Ovary (tissue), 9 donors: ENCODE results near the gene YBX2. TPM values are rescaled to one million over a fixed set of nuclear protein-coding genes. Genes with fewer than 3 reads are reported as not detected.

Experiments used
- DNase-seq, 5 donors: peaks; one replicate each; pipeline ENCODE4 v3.0.0-alpha.2; 2019 to 2020
- H3K27ac ChIP-seq, 2 donors: fragments of 200-600 bp; one replicate each; pipeline versions ENCODE4 v1.5.1 to v1.8.0; 2019 to 2022
- H3K27me3 ChIP-seq: fragments of 200-600 bp; one replicate; pipeline ENCODE4 v1.8.0; 2022
- H3K36me3 ChIP-seq: fragments of 200-600 bp; sonication (generic); one replicate; pipeline ENCODE4 v1.5.1; 2019
- H3K4me1 ChIP-seq: one replicate; pipeline ENCODE4 v1.8.1; 2013; ENCODE audit warnings: mild to moderate bottlenecking, moderate library complexity; ENCODE audit not compliant: insufficient read depth
- H3K4me3 ChIP-seq: fragments of 200-600 bp; sonication (generic); one replicate; pipeline ENCODE4 v1.5.1; 2017
- H3K9me3 ChIP-seq, 2 donors: fragments of 200-600 bp in 1 of 2; sonication (generic) in 1 of 2; one replicate each; pipeline versions ENCODE4 v1.5.1 to v1.8.1; 2013 to 2019; ENCODE audit warnings: mild to moderate bottlenecking in 1 of 2, moderate library complexity in 1 of 2
- CTCF ChIP-seq, 3 donors: fragments of 450-650 bp in 2 of 3; fragments of 200-600 bp in 1 of 3; IDR thresholded peaks; one replicate each; pipeline versions ENCODE4 v1.5.1 to v1.8.0; 2016 to 2022; ENCODE audit warnings: antibody characterized with exemption in 3 of 3, mild to moderate bottlenecking in 1 of 3
- EP300 ChIP-seq: sonication (generic); formaldehyde crosslinking; IDR thresholded peaks from one replicate; pipeline ENCODE4 v1.6.1; 2017; ENCODE audit warnings: antibody characterized with exemption
- POLR2A ChIP-seq: fragments of 450-650 bp; IDR thresholded peaks from one replicate; pipeline ENCODE4 v1.6.1; 2017; ENCODE audit warnings: antibody characterized with exemption, mild to moderate bottlenecking, moderate library complexity
- WGBS, 3 donors: extraction: QIAGEN DNeasy Blood & Tissue Kit in 1 of 3; methylation state at CpG; one replicate each; pipeline versions ENCODE4 v1.1.5 to v1.1.7; 2013 to 2017; 5-methylcytosine and 5-hydroxymethylcytosine counted together
- intact Hi-C, 4 donors: fragments of 100-400 bp; cut with DNase I; formaldehyde crosslinking; loops; one replicate each; pipeline versions ENCODE4 v1.11.0 to v1.15.1; 2022 to 2023
- polyA plus RNA-seq, 2 donors: library from polyadenylated mRNA; stranded (reverse); fragments of 200-250 nt in 1 of 2; fragments of 350-450 nt in 1 of 2; fragmentation: Illumina TruSeq in 1 of 2; extraction: RNeasy Lipid Tissue Mini Kit (QIAGEN cat#74804) in 1 of 2; gene quantifications; one replicate each; pipeline ENCODE4 v1.2.3, GENCODE V29; 2013 to 2014
- total RNA-seq, 7 donors: library from RNA; depleted of rRNA in 2 of 7; stranded (reverse); fragments of >200 nt in 2 of 7; fragmentation: NEBNext Ultra II Directional in 3 of 7; extraction: Animal tissue kit (Norgen Biotek cat#: 25700) in 3 of 7; gene quantifications; one replicate each; pipeline versions ENCODE4 v1.1.0 to v1.2.4, GENCODE V29; 2016 to 2023
- donor health status: DM: no; HTN: no; CAD: no; lungs with moderate emphysema.
- donor health status: DM: no; HTN: no; CAD: no.
- donor health status: Bipolar disorder and iron deficiency.
- donor health status: DM: yes; HTN: yes; CAD: no.
- donor health status: DM: no; HTN: no; CAD: no.
- donor health status: DM: yes; HTN: yes; CAD: no.

The YBX2 gene
- total and polyA plus RNA-seq, 9 donors = 0.30 to 1.8 (median 0.64) TPM; not detected in 3

GRCh38 chr17:7283471-7284216 lies 10.8 kb downstream of the YBX2 start:
- peaks cover 6% of the 10 kb centered on the region for H3K4me1 ChIP-seq
- H3K4me3 ChIP-seq = no peak overlapping the region
- H3K27me3 ChIP-seq = no peaks in the 10 kb centered on the region
- intact Hi-C loops = loop anchor here in 1 of 4 donors (5.0 kb wide), 1 partner anchor 64 kb away; no protein-coding TSS in a partner anchor
- no peak for DNase-seq
- no peaks in the 10 kb centered on the region for H3K36me3 ChIP-seq
- no peak for TF ChIP-seq CTCF (IDR thresholded peaks at IDR 0.05)
- TF ChIP-seq POLR2A = no peak
- TF ChIP-seq EP300 = no peak
- no peaks in the 10 kb centered on the region for H3K9me3 ChIP-seq
- 87 to 91% (median 90%) methylated on average over 18 of the region's 18 CpGs for WGBS, 3 donors
- H3K27ac ChIP-seq = no peak overlapping the region

- H3K27me3 ChIP-seq = no peaks in the 10 kb centered on the region
- TF ChIP-seq EP300 = no peak
- TF ChIP-seq CTCF (IDR thresholded peaks at IDR 0.05) = no peak
- TF ChIP-seq POLR2A = no peak
- 52 to 54% (median 53%) methylated on average over 6 of the region's 6 CpGs for WGBS, 3 donors
- H3K4me1 ChIP-seq = peaks cover 6% of the 10 kb centered on the region
- no peak for DNase-seq
- intact Hi-C loops = loop anchor here in 1 of 4 donors (5.0 kb wide), 1 partner anchor 64 kb away; no protein-coding TSS in a partner anchor
- H3K9me3 ChIP-seq = no peaks in the 10 kb centered on the region
- H3K4me3 ChIP-seq = no peak overlapping the region
- no peaks in the 10 kb centered on the region for H3K36me3 ChIP-seq
- no peak overlapping the region for H3K27ac ChIP-seq
Measured at GRCh38 chr17:7282752-7283321, 11.6 kb downstream of the YBX2 start.

GRCh38 chr17:7281953-7282751 lies 12.3 kb downstream of the YBX2 start:
- H3K36me3 ChIP-seq = no peaks in the 10 kb centered on the region
- peak; percentile 34 to 76 (median 71) for DNase-seq
- H3K4me1 ChIP-seq = peaks cover 6% of the 10 kb centered on the region
- WGBS, 3 donors = 5 to 9% (median 6%) methylated on average over 42 to 43 of the region's 43 CpGs
- no peaks in the 10 kb centered on the region for H3K9me3 ChIP-seq
- H3K27ac ChIP-seq = peak overlapping the region; percentile 44 to 48
- intact Hi-C loops = loop anchor here (1.0 to 5.0 kb wide), 4 partner anchors 13 to 65 kb away; partner anchors contain the start of gene YBX2 (in 1 of the 4)
- no peak for TF ChIP-seq POLR2A
- TF ChIP-seq CTCF (IDR thresholded peaks at IDR 0.05) = no peak
- no peak for TF ChIP-seq EP300
- no peaks in the 10 kb centered on the region for H3K27me3 ChIP-seq
- peak overlapping the region; percentile 37 for H3K4me3 ChIP-seq
